GM19025 (cell line): ENCODE results near the gene LTBR.

ENCODE experiments used
- ATAC-seq: cut with Tn5 transposase; IDR thresholded peaks from one replicate; pipeline ENCODE4 v1.9.1; 2021; ENCODE audit warnings: mild to moderate bottlenecking, low read depth, moderate library complexity; ENCODE audit not compliant: unreplicated experiment

Gene LTBR

DNA sequence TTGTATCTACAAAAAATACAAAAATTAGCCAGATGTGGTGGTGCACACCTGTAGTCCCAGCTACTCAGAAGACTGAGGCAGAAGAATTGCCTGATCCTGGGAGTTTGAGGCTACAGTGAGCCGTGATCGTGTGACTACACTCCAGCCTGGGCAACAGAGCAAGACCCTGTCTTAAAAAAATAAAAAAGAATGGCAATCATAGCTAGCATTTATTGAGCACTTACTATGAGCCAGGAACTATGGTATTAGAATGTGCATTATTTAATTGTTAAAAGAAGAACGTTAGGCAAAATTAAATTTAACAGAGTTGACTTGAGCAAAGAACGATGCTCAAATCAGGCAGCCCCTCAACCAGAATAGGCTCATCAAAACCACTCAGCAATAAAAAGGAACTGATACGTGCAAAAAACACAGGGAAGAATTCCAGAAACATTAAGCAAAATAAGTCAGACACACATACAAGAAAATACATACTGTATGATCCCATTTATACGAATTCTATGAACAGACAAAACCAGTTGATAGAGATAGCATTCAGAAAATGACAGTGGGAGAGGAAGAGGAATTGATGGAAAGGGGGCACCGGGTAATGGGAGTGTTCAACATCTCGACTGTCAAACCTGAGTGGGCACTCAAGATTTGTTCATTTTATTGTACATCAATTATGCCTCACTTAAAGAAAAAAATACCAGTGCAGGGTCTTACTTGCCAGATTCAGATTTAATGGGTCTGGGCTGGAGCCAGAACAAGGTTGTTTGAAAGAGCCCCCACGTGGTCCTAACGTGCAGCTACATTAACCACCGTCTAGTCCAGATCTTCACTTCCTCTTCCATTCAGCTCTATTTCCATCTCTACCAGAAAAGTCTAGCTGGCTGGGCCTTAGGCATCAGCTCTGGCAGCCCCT, 16.6 kb upstream of the LTBR start:
- no peak for ATAC-seq

- ATAC-seq = no peak
These were observed 15.7 kb upstream of the LTBR start for GRCh38 chr12:6367969-6368892.

DNA sequence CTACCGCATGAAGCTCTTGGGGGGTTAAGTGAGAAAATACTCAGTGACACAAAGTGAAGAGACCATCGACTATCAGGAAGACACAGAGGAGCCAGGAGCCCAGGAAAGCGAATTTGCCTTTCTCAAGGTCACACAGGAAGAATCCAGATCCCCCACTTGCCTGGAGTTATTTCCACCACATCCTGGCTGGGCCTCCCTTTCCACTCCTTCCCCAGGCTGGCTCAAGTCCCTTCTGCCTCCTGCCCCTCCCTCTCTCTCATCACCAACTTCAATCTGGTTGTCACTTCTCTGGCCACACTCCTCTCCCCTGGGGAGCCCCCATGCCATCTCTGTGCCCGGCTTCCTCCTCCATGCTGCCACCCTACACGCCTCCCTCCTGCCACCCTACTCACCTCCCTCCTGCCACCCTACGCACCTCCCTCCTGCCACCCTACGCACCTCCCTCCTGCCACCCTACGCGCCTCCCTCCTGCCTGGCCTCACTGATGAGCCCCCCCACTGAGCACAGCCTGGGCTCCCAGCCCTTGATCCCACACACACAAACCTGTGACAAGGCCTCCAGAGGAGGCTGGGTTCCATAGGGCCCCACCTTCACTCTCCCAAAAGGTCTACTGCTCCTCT, 14.9 kb upstream of the LTBR start:
- no peak for ATAC-seq

DNA sequence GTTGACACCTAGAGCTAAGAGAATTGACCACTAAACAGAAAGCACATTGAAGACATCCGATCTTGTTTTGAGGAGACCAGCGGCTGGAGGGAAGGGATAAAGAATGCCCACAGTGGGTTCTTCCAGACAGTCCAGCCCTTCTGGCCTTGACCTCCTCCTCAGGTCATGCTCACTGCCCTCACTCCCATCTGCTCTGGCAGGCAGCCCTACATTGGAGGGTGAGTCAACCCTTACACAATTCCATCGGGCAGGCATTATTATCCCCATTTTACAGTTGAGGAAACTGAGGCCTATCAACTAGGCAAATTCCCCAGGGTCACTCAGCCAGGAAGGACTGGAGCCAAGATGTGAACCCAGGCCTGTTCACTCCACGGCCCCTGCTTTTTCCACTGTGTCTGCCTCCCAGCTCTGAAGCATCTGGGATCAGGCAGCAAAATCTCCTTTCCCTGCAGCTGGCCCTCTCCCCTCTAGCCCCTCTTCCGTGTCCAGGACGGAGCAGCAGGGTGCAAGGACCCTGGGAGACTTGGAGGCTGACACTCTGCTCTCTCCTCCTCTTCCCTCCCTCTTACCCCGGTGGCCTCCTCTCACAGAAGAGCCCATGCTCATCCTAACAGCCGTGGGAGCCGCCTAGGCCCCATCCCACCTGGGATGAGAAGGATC, 13.9 kb upstream of the LTBR start:
- ATAC-seq = no peak

- ATAC-seq = no peak
These were observed 13.4 kb upstream of the LTBR start for GRCh38 chr12:6370576-6370935.

GRCh38 chr12:6370994-6371754, 12.8 kb upstream of the LTBR start:
- ATAC-seq = no peak

GRCh38 chr12:6372403-6373003, 11.5 kb upstream of the LTBR start:
- no peak for ATAC-seq

- no peak for ATAC-seq
These were observed 10.8 kb upstream of the LTBR start for GRCh38 chr12:6373022-6373787.

- no peak for ATAC-seq
These were observed 9.8 kb upstream of the LTBR start for GRCh38 chr12:6374028-6374785.

DNA sequence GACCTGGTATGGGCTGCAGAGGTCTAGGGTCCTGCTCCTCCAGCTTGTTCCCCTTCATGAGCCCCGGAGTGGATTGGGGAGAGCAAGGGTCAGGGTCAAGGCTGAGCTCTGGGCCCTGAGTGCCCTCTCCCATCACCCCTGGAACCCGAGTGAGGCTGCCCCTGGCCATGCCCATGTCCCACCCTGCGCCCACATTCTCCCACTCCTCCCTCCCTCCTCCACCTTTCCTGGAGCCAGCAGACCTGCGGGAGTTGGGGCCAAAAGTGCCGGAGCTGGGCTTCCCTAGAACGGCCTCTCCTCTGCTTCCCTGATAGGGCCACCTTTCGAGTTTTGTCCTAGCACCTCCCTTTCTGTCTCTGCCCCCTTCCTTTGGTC, 9.2 kb upstream of the LTBR start:
- ATAC-seq = no peak

- ATAC-seq = no peak
These were observed 8.5 kb upstream of the LTBR start, which contains the start of gene SCNN1A for GRCh38 chr12:6375269-6376078. SCNN1A (minus strand) TSS chr12:6375563; CDS start chr12:6374783, 780 bp downstream.

- ATAC-seq = no peak
These were observed 7.7 kb upstream of the LTBR start for GRCh38 chr12:6376079-6376869.

GRCh38 chr12:6376870-6377666, 6.9 kb upstream of the LTBR start:
- no peak for ATAC-seq

DNA sequence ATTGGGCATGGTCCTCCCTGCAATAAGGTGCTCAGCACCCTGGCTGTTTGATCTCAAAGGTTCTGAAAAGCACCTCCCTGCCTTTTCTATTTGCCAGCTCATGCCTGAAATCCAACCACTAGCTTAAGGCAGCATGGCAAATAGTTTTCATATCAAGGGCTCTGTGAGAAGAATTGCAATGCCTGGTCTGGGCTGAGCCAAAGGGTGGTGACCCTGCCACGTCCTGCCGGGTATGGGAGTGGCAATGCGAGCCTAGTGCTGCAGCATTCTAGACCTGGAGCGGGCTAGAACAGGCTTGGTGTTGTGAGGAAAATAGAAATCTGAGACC, 6.3 kb upstream of the LTBR start:
- ATAC-seq = no peak

DNA sequence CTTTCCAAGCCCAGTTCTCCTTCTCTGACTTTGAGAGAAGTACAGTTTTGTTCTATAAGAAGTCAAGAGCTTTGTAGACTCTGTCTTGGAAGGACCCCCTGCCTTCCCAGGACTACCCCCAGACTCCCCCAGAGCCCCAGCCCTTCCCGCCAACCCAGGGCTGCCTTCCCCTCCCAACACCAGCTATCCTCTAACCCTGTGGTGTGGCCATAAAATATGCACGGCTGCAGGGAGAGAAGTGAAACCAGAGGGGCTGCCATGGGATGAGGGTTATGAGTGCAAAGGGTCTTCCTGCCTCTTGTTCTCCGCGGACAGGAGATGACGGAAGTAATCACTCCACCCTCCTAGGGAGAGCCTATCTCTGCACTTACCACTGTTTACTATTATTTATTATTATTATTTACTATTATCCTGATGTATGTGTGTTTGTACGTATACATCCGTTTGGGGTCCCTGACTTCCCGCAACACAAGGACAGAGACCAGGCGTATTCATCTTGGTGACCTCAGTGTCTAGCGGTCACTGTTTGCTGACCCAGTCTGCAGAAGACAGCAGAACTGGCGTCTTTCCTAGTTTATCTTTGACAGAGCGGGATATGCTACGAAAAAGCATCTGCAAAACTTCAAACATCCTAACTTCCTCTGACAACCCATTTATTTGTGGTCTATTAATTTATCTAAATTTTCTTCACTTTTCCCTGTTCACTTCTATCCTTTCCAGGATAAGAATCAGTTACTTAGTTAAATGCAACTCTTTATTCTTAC, 5.1 kb upstream of the LTBR start:
- ATAC-seq = no peak
